PC-9 (cell line): Measurements from ENCODE around the gene CRIP2.

Experiments
- EZH2 ChIP-seq: fragments of 200-600 bp; sonication (generic); IDR thresholded peaks from 2 replicates; pipeline ENCODE4 v1.8.0; 2017; ENCODE audit warnings: antibody characterized with exemption, low read depth
- TF ChIP-seq, protein P1 (sequence below): fragments of 200-600 bp; sonication (generic); conservative IDR thresholded peaks from 2 replicates; pipeline ENCODE4 v1.6.1; 2017; ENCODE audit warnings: mixed run types, antibody characterized with exemption, mild to moderate bottlenecking, moderate library complexity

DNA sequence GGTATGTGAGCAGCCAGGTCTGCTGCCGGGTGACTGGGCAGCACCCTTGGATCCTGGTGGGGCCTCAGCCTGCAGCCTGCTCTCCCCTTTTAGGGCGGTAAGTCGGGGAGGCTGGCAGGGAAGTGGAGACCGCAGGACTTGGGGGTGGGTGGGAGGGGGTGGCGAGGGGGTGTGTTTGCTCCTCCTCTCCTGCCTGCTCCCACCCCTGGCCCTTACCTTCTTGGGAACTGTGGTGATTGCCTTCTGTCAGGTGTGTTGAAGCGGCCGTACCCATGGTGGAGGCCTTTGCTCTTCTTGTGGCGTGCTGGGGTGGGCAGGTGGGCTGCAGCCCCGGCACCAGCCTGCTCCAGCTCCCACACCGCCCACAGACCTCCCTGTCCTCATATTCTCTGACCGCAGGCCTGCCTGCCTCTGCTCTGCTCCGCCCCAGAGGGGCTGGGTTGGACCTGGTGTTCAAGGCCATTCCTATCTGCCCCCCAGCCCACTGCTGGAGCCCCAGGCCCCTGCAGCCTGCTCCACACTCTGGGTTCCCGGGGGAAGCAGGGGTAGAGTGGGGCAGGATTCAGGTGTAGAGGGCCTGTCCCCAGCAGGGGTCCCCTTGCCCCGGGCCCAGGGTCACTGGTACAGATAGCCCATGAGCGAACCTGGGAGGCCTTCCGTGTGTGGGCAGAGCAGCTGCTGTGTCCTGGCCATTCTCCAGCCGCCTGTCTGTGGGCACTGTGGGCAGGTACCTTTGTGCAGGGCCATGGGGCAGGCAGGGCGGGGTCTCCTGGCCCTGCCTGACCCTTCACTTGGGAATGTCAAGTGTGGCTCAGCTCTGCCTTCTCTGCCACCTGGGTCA is 21.6 kb downstream of the CRIP2 start:
- TF ChIP-seq, protein P1, sequence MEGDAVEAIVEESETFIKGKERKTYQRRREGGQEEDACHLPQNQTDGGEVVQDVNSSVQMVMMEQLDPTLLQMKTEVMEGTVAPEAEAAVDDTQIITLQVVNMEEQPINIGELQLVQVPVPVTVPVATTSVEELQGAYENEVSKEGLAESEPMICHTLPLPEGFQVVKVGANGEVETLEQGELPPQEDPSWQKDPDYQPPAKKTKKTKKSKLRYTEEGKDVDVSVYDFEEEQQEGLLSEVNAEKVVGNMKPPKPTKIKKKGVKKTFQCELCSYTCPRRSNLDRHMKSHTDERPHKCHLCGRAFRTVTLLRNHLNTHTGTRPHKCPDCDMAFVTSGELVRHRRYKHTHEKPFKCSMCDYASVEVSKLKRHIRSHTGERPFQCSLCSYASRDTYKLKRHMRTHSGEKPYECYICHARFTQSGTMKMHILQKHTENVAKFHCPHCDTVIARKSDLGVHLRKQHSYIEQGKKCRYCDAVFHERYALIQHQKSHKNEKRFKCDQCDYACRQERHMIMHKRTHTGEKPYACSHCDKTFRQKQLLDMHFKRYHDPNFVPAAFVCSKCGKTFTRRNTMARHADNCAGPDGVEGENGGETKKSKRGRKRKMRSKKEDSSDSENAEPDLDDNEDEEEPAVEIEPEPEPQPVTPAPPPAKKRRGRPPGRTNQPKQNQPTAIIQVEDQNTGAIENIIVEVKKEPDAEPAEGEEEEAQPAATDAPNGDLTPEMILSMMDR: no peak
- TF ChIP-seq EZH2: no peak
